HG02884 (cell line): Measurements from ENCODE around the gene DPP10.

Source experiments
- ATAC-seq: cut with Tn5 transposase; IDR thresholded peaks from one replicate; pipeline ENCODE4 v1.9.1; 2021; ENCODE audit warnings: mild to moderate bottlenecking, moderate library complexity; ENCODE audit not compliant: unreplicated experiment

The DPP10 gene

GRCh38 chr2:115635430-115635829 is 1193.0 kb downstream of the DPP10 start:
- ATAC-seq: no peak

GRCh38 chr2:115649731-115650130 is 1207.3 kb downstream of the DPP10 start:
- ATAC-seq: no peak

GRCh38 chr2:115650827-115651226 is 1208.4 kb downstream of the DPP10 start:
- no peak for ATAC-seq

GRCh38 chr2:115652652-115653051 is 1210.2 kb downstream of the DPP10 start:
- ATAC-seq: no peak

- no peak for ATAC-seq
These were observed 1211.9 kb downstream of the DPP10 start for GRCh38 chr2:115654362-115654761.

GRCh38 chr2:115678129-115678528 is 1235.7 kb downstream of the DPP10 start:
- no peak for ATAC-seq

GRCh38 chr2:115684345-115684744 is 1241.9 kb downstream of the DPP10 start:
- no peak for ATAC-seq

- no peak for ATAC-seq
These were observed 1249.0 kb downstream of the DPP10 start for GRCh38 chr2:115691409-115691808.

GRCh38 chr2:115694651-115695050 is 1252.2 kb downstream of the DPP10 start:
- no peak for ATAC-seq

GRCh38 chr2:115733190-115733775 is 1290.8 kb downstream of the DPP10 start:
- ATAC-seq: no peak

- no peak for ATAC-seq
These were observed 1295.7 kb downstream of the DPP10 start for GRCh38 chr2:115738111-115738510.

- ATAC-seq: no peak
These were observed 1297.1 kb downstream of the DPP10 start for GRCh38 chr2:115739574-115739973.

- no peak for ATAC-seq
These were observed 1303.7 kb downstream of the DPP10 start for GRCh38 chr2:115746151-115746550.

- ATAC-seq: no peak
These were observed 1314.8 kb downstream of the DPP10 start for GRCh38 chr2:115757286-115757685.

- ATAC-seq: no peak
These were observed 1321.2 kb downstream of the DPP10 start for GRCh38 chr2:115763601-115764000.

- no peak for ATAC-seq
These were observed 1329.1 kb downstream of the DPP10 start for GRCh38 chr2:115771516-115771915.

- no peak for ATAC-seq
These were observed 1331.9 kb downstream of the DPP10 start for GRCh38 chr2:115774361-115774760.

GRCh38 chr2:115779085-115779632 is 1336.7 kb downstream of the DPP10 start:
- no peak for ATAC-seq

- ATAC-seq: no peak
These were observed 1339.8 kb downstream of the DPP10 start for GRCh38 chr2:115782286-115782685.

GRCh38 chr2:115796078-115796477 is 1353.6 kb downstream of the DPP10 start:
- ATAC-seq: no peak

GRCh38 chr2:115807276-115807675 is 1364.8 kb downstream of the DPP10 start:
- no peak for ATAC-seq

- no peak for ATAC-seq
These were observed 1383.5 kb downstream of the DPP10 start for GRCh38 chr2:115825912-115826311.

GRCh38 chr2:115833196-115833595 is 1390.8 kb downstream of the DPP10 start:
- ATAC-seq: no peak
